ENCODE data around the gene ATG2B. TPM values are rescaled to one million over a fixed set of nuclear protein-coding genes. Genes with fewer than 3 reads are reported as not detected.

The ATG2B gene
- total and polyA plus RNA-seq, 2 of the 4 experiments (the other 2 are of a cell fraction), result 6.9 to 22.0 TPM

- no peak overlapping the region for H3K23ac ChIP-seq (ENCODE audit: low read depth, low read length)
- H2AK9ac ChIP-seq (replicated peaks; ENCODE audit: low read depth, low read length, poor library complexity), result peak overlapping the region; percentile 6
- in situ Hi-C loops (cut with MboI; ENCODE audit: low sequenced_read_pairs), result no loop called here
- H3K4me1 ChIP-seq (ENCODE audit: control insufficient read depth, insufficient read depth, low read length), result peaks cover 19% of the 10 kb centered on the region
- BruUV-seq (replicated peaks), result no TSS peak
- peaks cover 7% of the 10 kb centered on the region for H4K20me1 ChIP-seq (ENCODE audit: insufficient read depth, low read length)
- no peak overlapping the region for H3K4me2 ChIP-seq (ENCODE audit: low read depth, low read length)
- peaks cover 39% of the 10 kb centered on the region for H3K36me3 ChIP-seq (ENCODE audit: control insufficient read depth, insufficient read depth, low read length)
- 0 out of 2 replicates have a peak overlapping the region, but pooled peaks have one; percentile 14 for H2AK5ac ChIP-seq (ENCODE audit: low read depth, low read length)
- H3K9me3 ChIP-seq (ENCODE audit: control insufficient read depth, insufficient read depth, low read length), result no peaks in the 10 kb centered on the region
- H2BK20ac ChIP-seq (ENCODE audit: low read depth, low read length), result peak overlapping the region; percentile 41
- dilution Hi-C loops (cut with HindIII; ENCODE audit: low sequenced_read_pairs, unreplicated experiment), result no loop called here
- peak overlapping the region; percentile 26; the same call in 1 of the 2 replicates for H4K91ac ChIP-seq (ENCODE audit: insufficient read depth, low read depth, low read length)
- H3K27ac ChIP-seq (ENCODE audit: insufficient read depth, low read length), result peak overlapping the region; percentile 58
- H3K18ac ChIP-seq (ENCODE audit: low read depth, low read length), result no peak overlapping the region
- H3K4me3 ChIP-seq (ENCODE audit: insufficient read depth, low read depth, low read length), result no peak overlapping the region
- WGBS, 2 experiments (ENCODE audit: extremely low coverage in 2 of 2, insufficient read length in 1 of 2), result no CpG with 5 or more reads among the region's 1 CpG
- TF ChIP-seq CEBPB (IDR thresholded peaks at IDR 0.05; ENCODE audit: low read depth, low read length) (peak; percentile 99), CHD1 (IDR thresholded peaks at IDR 0.05; ENCODE audit: low read depth, low read length) (no peak; the same call in 1 of the 2 replicates), NFE2L2 (IDR thresholded peaks at IDR 0.05; ENCODE audit: low read depth, low read length) (no peak), SMC3 (IDR thresholded peaks at IDR 0.05; ENCODE audit: low read depth, low read length) (no peak; the same call in 1 of the 2 replicates), RCOR1 (IDR thresholded peaks at IDR 0.05; ENCODE audit: insufficient replicate concordance, low read length) (peak; percentile 74), BHLHE40 (IDR thresholded peaks at IDR 0.05; ENCODE audit: low read depth, low read length) (peak; percentile 81), FOS (IDR thresholded peaks at IDR 0.05; ENCODE audit: low read depth, low read length) (peak; percentile 94), MAZ (IDR thresholded peaks at IDR 0.05; ENCODE audit: borderline replicate concordance, low read depth, low read length) (peak; percentile 77; the same call in 1 of the 2 replicates), MAFK (IDR thresholded peaks at IDR 0.05; ENCODE audit: low read depth, low read length) (0 out of 2 replicates have a peak, but pooled peaks have one; percentile 18), RFX5 (IDR thresholded peaks at IDR 0.05; ENCODE audit: low read depth, low read length) (peak; percentile 27; the same call in 1 of the 2 replicates), MXI1 (IDR thresholded peaks at IDR 0.05; ENCODE audit: borderline replicate concordance, low read depth, low read length) (peak; percentile 96), RAD21 (IDR thresholded peaks at IDR 0.05; ENCODE audit: low read length) (peak; percentile 46), POLR2A (IDR thresholded peaks at IDR 0.05; ENCODE audit: low read depth, low read length) (no peak)
- TF ChIP-seq, protein P1, sequence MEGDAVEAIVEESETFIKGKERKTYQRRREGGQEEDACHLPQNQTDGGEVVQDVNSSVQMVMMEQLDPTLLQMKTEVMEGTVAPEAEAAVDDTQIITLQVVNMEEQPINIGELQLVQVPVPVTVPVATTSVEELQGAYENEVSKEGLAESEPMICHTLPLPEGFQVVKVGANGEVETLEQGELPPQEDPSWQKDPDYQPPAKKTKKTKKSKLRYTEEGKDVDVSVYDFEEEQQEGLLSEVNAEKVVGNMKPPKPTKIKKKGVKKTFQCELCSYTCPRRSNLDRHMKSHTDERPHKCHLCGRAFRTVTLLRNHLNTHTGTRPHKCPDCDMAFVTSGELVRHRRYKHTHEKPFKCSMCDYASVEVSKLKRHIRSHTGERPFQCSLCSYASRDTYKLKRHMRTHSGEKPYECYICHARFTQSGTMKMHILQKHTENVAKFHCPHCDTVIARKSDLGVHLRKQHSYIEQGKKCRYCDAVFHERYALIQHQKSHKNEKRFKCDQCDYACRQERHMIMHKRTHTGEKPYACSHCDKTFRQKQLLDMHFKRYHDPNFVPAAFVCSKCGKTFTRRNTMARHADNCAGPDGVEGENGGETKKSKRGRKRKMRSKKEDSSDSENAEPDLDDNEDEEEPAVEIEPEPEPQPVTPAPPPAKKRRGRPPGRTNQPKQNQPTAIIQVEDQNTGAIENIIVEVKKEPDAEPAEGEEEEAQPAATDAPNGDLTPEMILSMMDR (conservative IDR thresholded peaks at IDR 0.05; ENCODE audit: low read depth, low read length), result peak; percentile 25; the same call in 1 of the 2 replicates
- TF ChIP-seq, protein P2, sequence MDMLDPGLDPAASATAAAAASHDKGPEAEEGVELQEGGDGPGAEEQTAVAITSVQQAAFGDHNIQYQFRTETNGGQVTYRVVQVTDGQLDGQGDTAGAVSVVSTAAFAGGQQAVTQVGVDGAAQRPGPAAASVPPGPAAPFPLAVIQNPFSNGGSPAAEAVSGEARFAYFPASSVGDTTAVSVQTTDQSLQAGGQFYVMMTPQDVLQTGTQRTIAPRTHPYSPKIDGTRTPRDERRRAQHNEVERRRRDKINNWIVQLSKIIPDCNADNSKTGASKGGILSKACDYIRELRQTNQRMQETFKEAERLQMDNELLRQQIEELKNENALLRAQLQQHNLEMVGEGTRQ (IDR thresholded peaks at IDR 0.05; ENCODE audit: low read depth, low read length), result peak; percentile 73
- TF ChIP-seq, protein P3, sequence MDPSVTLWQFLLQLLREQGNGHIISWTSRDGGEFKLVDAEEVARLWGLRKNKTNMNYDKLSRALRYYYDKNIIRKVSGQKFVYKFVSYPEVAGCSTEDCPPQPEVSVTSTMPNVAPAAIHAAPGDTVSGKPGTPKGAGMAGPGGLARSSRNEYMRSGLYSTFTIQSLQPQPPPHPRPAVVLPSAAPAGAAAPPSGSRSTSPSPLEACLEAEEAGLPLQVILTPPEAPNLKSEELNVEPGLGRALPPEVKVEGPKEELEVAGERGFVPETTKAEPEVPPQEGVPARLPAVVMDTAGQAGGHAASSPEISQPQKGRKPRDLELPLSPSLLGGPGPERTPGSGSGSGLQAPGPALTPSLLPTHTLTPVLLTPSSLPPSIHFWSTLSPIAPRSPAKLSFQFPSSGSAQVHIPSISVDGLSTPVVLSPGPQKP (IDR thresholded peaks at IDR 0.05; ENCODE audit: borderline replicate concordance, low read depth, low read length), result no peak
- no peak overlapping the region for H4K5ac ChIP-seq (ENCODE audit: low read depth, low read length)
- intact Hi-C loops (cut with micrococcal nuclease), result no loop called here
- ChIA-PET POLR2A (ENCODE audit: unreplicated experiment) (interaction anchor here (0.6 kb wide), 1 partner anchor 11 kb away, joined by 24 read pairs; no protein-coding TSS in a partner anchor), CTCF (no interaction called here)
- ATAC-seq (ENCODE audit: low read depth) (peak; percentile 78), DNase-seq (peak; percentile 99)
- H2BK120ac ChIP-seq (ENCODE audit: low read depth, low read length), result peak overlapping the region; percentile 58
- H3K9me1 ChIP-seq (ENCODE audit: insufficient read depth, low read length), result peaks cover 12% of the 10 kb centered on the region
- H2BK15ac ChIP-seq (ENCODE audit: low read depth, low read length), result 0 out of 3 replicates have a peak overlapping the region, but pooled peaks have one; percentile 20
- H4K8ac ChIP-seq (ENCODE audit: low read depth in 2 of 2, low read length in 2 of 2), result peak overlapping the region in 1 of 2 experiments; percentile 13; a peak in 1 of 4 replicates
- no peak overlapping the region for H3K56ac ChIP-seq (ENCODE audit: extremely low read depth, insufficient read depth, low read length)
- H3K27me3 ChIP-seq (ENCODE audit: control insufficient read depth, insufficient read depth, low read length), result no peaks in the 10 kb centered on the region
- 0 out of 2 replicates have a peak overlapping the region, but pooled peaks have one; percentile 33 for H3K14ac ChIP-seq (replicated peaks; ENCODE audit: low read depth, low read length)
- peak overlapping the region; percentile 89 for H2BK5ac ChIP-seq (ENCODE audit: low read depth, low read length, poor library complexity, severe bottlenecking)
- peak overlapping the region; percentile 81 for H2AFZ ChIP-seq (replicated peaks; ENCODE audit: low read length, poor library complexity)
- H3K4ac ChIP-seq (ENCODE audit: low read depth, low read length), result peak overlapping the region; percentile 38; the same call in 1 of the 2 replicates
- H3K79me1 ChIP-seq (ENCODE audit: low read depth in 1 of 2, low read length in 2 of 2), result peaks cover 24 to 70% of the 10 kb centered on the region in 2 experiments; a peak in 3 of 4 replicates
- no peak overlapping the region for H3K9ac ChIP-seq (ENCODE audit: low read depth, low read length)
Measured at GRCh38 chr14:96246539-96246847, 116.6 kb downstream of the ATG2B start.

Data from IMR-90 (cell line).